ENCODE results near the gene CALN1. TPM values are rescaled to one million over a fixed set of nuclear protein-coding genes. Genes with fewer than 3 reads are reported as not detected.

Gene CALN1
- total and polyA plus RNA-seq, 2 experiments from 2014 or later: 7.6 to 14.5 TPM

GRCh38 chr7:72316148-72316547 lies 96.0 kb downstream of the CALN1 start:
- TF ChIP-seq ZNF462 (CRISPR knock-in tag; IDR thresholded peaks at IDR 0.05) (no peak), JUNB (IDR thresholded peaks at IDR 0.05; ENCODE audit: unreplicated experiment) (no peak), EZH2 (IDR thresholded peaks at IDR 0.05; ENCODE audit: low read depth, unreplicated experiment) (no peak), NANOG (IDR thresholded peaks at IDR 0.05; ENCODE audit: borderline replicate concordance) (no peak), CREB1 (CRISPR knock-in tag; IDR thresholded peaks at IDR 0.05; ENCODE audit: low read depth) (no peak), STAT1 (IDR thresholded peaks at IDR 0.05; ENCODE audit: unreplicated experiment) (no peak), CTCF (conservative IDR thresholded peaks at IDR 0.05; ENCODE audit: low read depth in 2 of 2) (no peak), ZNF331 (CRISPR knock-in tag; IDR thresholded peaks at IDR 0.05; ENCODE audit: low read depth) (no peak), ZNF114 (CRISPR knock-in tag; IDR thresholded peaks at IDR 0.05) (no peak), POLR2AphosphoS5 (IDR thresholded peaks at IDR 0.05; ENCODE audit: low read depth) (no peak), EZH2phosphoT487 (IDR thresholded peaks at IDR 0.05; ENCODE audit: unreplicated experiment) (no peak)
- TF ChIP-seq, protein P1, sequence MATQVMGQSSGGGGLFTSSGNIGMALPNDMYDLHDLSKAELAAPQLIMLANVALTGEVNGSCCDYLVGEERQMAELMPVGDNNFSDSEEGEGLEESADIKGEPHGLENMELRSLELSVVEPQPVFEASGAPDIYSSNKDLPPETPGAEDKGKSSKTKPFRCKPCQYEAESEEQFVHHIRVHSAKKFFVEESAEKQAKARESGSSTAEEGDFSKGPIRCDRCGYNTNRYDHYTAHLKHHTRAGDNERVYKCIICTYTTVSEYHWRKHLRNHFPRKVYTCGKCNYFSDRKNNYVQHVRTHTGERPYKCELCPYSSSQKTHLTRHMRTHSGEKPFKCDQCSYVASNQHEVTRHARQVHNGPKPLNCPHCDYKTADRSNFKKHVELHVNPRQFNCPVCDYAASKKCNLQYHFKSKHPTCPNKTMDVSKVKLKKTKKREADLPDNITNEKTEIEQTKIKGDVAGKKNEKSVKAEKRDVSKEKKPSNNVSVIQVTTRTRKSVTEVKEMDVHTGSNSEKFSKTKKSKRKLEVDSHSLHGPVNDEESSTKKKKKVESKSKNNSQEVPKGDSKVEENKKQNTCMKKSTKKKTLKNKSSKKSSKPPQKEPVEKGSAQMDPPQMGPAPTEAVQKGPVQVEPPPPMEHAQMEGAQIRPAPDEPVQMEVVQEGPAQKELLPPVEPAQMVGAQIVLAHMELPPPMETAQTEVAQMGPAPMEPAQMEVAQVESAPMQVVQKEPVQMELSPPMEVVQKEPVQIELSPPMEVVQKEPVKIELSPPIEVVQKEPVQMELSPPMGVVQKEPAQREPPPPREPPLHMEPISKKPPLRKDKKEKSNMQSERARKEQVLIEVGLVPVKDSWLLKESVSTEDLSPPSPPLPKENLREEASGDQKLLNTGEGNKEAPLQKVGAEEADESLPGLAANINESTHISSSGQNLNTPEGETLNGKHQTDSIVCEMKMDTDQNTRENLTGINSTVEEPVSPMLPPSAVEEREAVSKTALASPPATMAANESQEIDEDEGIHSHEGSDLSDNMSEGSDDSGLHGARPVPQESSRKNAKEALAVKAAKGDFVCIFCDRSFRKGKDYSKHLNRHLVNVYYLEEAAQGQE (IDR thresholded peaks at IDR 0.05; ENCODE audit: unreplicated experiment): no peak
- TF ChIP-seq, protein P2, sequence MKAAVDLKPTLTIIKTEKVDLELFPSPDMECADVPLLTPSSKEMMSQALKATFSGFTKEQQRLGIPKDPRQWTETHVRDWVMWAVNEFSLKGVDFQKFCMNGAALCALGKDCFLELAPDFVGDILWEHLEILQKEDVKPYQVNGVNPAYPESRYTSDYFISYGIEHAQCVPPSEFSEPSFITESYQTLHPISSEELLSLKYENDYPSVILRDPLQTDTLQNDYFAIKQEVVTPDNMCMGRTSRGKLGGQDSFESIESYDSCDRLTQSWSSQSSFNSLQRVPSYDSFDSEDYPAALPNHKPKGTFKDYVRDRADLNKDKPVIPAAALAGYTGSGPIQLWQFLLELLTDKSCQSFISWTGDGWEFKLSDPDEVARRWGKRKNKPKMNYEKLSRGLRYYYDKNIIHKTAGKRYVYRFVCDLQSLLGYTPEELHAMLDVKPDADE (IDR thresholded peaks at IDR 0.05): no peak
- peaks cover 16% of the 10 kb centered on the region for H3K36me3 Mint-ChIP-seq (ENCODE audit: low read depth)
- H3K9me2 ChIP-seq (ENCODE audit: insufficient read depth): no peaks in the 10 kb centered on the region
- no peaks in the 10 kb centered on the region for H3K4me1 ChIP-seq (ENCODE audit: insufficient read depth)
- H3K79me2 ChIP-seq (replicated peaks; ENCODE audit: insufficient read depth): peaks cover 68% of the 10 kb centered on the region
- ATAC-seq (no peak), DNase-seq (ENCODE audit: low spot score) (no peak)
- no peaks in the 10 kb centered on the region for H3F3A ChIP-seq (replicated peaks; ENCODE audit: low read depth)
- no peaks in the 10 kb centered on the region; the same call in none of the 2 replicates for H4K20me1 ChIP-seq (replicated peaks; ENCODE audit: insufficient read depth)
- H3K9me3 Mint-ChIP-seq: peaks cover 11% of the 10 kb centered on the region; the same call in 2 of the 3 replicates
- H3K4me3 ChIP-seq: no peak overlapping the region
- no peak overlapping the region for H3K27ac Mint-ChIP-seq
- H2AFZ ChIP-seq: no peak overlapping the region
- no peaks in the 10 kb centered on the region for H3K27me3 ChIP-seq (ENCODE audit: insufficient read depth)
- H3K27ac ChIP-seq (ENCODE audit: low read depth): no peak overlapping the region
- peaks cover 5% of the 10 kb centered on the region for H3K27me3 Mint-ChIP-seq (ENCODE audit: insufficient read depth, low read depth, poor library complexity)
- H3K4me1 Mint-ChIP-seq: peaks cover 15% of the 10 kb centered on the region
- H3K4me3 Mint-ChIP-seq: no peak overlapping the region
- no peak overlapping the region for H3K4me2 ChIP-seq
- no peaks in the 10 kb centered on the region for H3K36me3 ChIP-seq (ENCODE audit: insufficient read depth)

Measured in GM23338 (cell line).